Hepatocyte (in vitro differentiated cells): ENCODE data around the gene POLG2.

ENCODE experiments used
- CTCF ChIP-seq: fragments of 200-600 bp; sonication (generic); IDR thresholded peaks from 2 replicates; pipeline ENCODE4 v1.5.1; 2016; ENCODE audit warnings: antibody characterized with exemption, mild to moderate bottlenecking; ENCODE audit not compliant: poor library complexity
- EZH2 ChIP-seq: fragments of 200-600 bp; sonication (generic); IDR thresholded peaks from 2 replicates; pipeline ENCODE4 v1.6.1; 2016; ENCODE audit warnings: antibody characterized with exemption, mild to moderate bottlenecking, borderline replicate concordance

GRCh38 chr17:64459284-64459747, 37.5 kb downstream of the POLG2 start:
- TF ChIP-seq CTCF, result no peak
- no peak for TF ChIP-seq EZH2
